Measurements from ENCODE around the gene RFX5. TPM values are rescaled to one million over a fixed set of nuclear protein-coding genes. Genes with fewer than 3 reads are reported as not detected.
A peak's percentile ranks its signal among the peaks of the same experiment; 100 is the strongest.

The RFX5 gene
- total and polyA plus RNA-seq, 9 of the 15 experiments (the other 6 are each of a cell fraction or from before 2014, with no cell fraction given), result 3.8 to 48.2 (median 32.2) TPM

GRCh38 chr1:151346769-151347522, at the start of gene RFX5 (continued):
- TF ChIP-seq RNF219 (CRISPR knock-in tag; IDR thresholded peaks at IDR 0.05) (no peak), ZNF766 (CRISPR knock-in tag; conservative IDR thresholded peaks at IDR 0.05) (peak; percentile 83), ARID1B (IDR thresholded peaks at IDR 0.05) (peak; percentile 61), ELF2 (CRISPR knock-in tag; IDR thresholded peaks at IDR 0.05) (no peak), STAT5B (CRISPR knock-in tag; IDR thresholded peaks at IDR 0.05) (no peak), ZNF253 (CRISPR knock-in tag; conservative IDR thresholded peaks at IDR 0.05) (no peak), ESRRA (IDR thresholded peaks at IDR 0.05; ENCODE audit: borderline replicate concordance, low read depth) (no peak), SRF (CRISPR knock-in tag; IDR thresholded peaks at IDR 0.05) (no peak), HNRNPUL1 (IDR thresholded peaks at IDR 0.05; ENCODE audit: low read length) (no peak), HNRNPLL (IDR thresholded peaks at IDR 0.05; ENCODE audit: low read depth, low read length, poor library complexity, severe bottlenecking) (peak; percentile 58), TEAD4 (IDR thresholded peaks at IDR 0.05; ENCODE audit: low read length) (peak; percentile 25; the same call in 1 of the 2 replicates), TEAD4 (CRISPR knock-in tag; IDR thresholded peaks at IDR 0.05; ENCODE audit: borderline replicate concordance) (no peak), HDAC3 (IDR thresholded peaks at IDR 0.05; ENCODE audit: borderline replicate concordance, partially characterized antibody) (peak; percentile 43), MCM5 (IDR thresholded peaks at IDR 0.05; ENCODE audit: low read depth) (no peak), TEAD1 (CRISPR knock-in tag; IDR thresholded peaks at IDR 0.05) (peak in 1 of 2 experiments; percentile 75; a peak in 1 of 4 replicates), CHCHD3 (CRISPR knock-in tag; IDR thresholded peaks at IDR 0.05) (0 out of 2 replicates have a peak, but pooled peaks have one; percentile 19), AFF4 (CRISPR knock-in tag; IDR thresholded peaks at IDR 0.05) (peak; percentile 63; the same call in 1 of the 2 replicates), TAF15 (IDR thresholded peaks at IDR 0.05; ENCODE audit: low read depth, low read length) (no peak)

Measured in K562 (cell line).